ENCODE measurements around the gene FUT7. TPM values are rescaled to one million over a fixed set of nuclear protein-coding genes. Genes with fewer than 3 reads are reported as not detected.
A peak's percentile ranks its signal among the peaks of the same experiment; 100 is the strongest.

The FUT7 gene
- total RNA-seq, 3 donors from 2014 or later (not counting 1 experiment from before 2014, with no cell fraction given), result 0.99 to 5.1 (median 3.9) TPM

DNA sequence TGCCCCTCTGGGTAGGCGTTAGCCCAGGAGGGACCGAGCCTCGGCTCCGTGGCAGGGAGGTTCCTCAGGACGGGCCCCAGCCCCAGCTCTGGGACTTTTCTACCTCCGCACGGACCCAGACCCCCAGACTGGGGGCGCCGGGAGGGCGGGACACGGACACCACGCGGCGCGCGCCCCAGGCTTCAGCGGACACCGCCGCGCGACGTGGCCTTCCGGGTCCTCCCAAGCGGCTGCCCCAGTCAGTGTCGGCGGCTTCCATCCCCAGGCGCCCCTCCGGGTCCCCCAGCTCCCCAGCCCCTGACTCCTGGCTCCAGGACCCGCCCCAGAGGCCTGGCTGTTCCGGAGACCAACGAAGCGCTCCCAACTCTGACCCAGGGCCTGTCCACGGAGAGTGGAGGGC, 46.0 kb downstream of the FUT7 start:
- 22% methylated on average over 33 of the region's 33 CpGs for WGBS (ENCODE audit: insufficient coverage)

GRCh38 chr9:136985027-136985602, 46.8 kb downstream of the FUT7 start:
- Mint-ChIP-seq H3K27me3 (ENCODE audit: low read depth in 2 of 2) (peaks cover 0 to 11% of the 10 kb centered on the region in 2 donors), H3K36me3 (no peaks in the 10 kb centered on the region), H3K9me3 (no peaks in the 10 kb centered on the region), H3K4me3 (no peak overlapping the region), H3K27ac (no peak overlapping the region), H3K4me1 (peaks cover 0 to 13% of the 10 kb centered on the region in 2 donors)
- WGBS (ENCODE audit: insufficient coverage), result 7% methylated on average over 48 of the region's 48 CpGs
- Histone ChIP-seq H3K4me1 (ENCODE audit: control insufficient read depth, insufficient read depth, low read length) (peaks cover 8% of the 10 kb centered on the region), H3K27ac (ENCODE audit: low read length) (no peak overlapping the region), H3K36me3 (ENCODE audit: control insufficient read depth, insufficient read depth, low read length) (no peaks in the 10 kb centered on the region), H3K27me3 (ENCODE audit: control insufficient read depth, insufficient read depth, low read length) (peaks cover 11% of the 10 kb centered on the region), H3K9me3 (ENCODE audit: control insufficient read depth, insufficient read depth, low read length) (no peaks in the 10 kb centered on the region), H3K4me3 (ENCODE audit: low read length) (no peak overlapping the region)
- TF ChIP-seq CTCF (IDR thresholded peaks at IDR 0.05), result no peak
- ATAC-seq (peak in 2 of 3 donors; percentile 56 to 62), DNase-seq (peak in 1 of 2 donors; percentile 47)
- intact Hi-C loops (cut with micrococcal nuclease), result no loop called here

More for the DNA sequence above, 46.0 kb downstream of the FUT7 start:
- Mint-ChIP-seq H3K27me3 (ENCODE audit: low read depth in 2 of 2) (peaks cover 0 to 11% of the 10 kb centered on the region in 2 donors), H3K36me3 (no peaks in the 10 kb centered on the region), H3K9me3 (no peaks in the 10 kb centered on the region), H3K4me1 (peaks cover 4 to 17% of the 10 kb centered on the region in 2 donors), H3K4me3 (no peak overlapping the region), H3K27ac (no peak overlapping the region)
- H3K4me1 ChIP-seq (ENCODE audit: control insufficient read depth, insufficient read depth, low read length), result peaks cover 8% of the 10 kb centered on the region
- DNase-seq, result no peak
- intact Hi-C loops (cut with micrococcal nuclease), result no loop called here
- no peak overlapping the region for H3K4me3 ChIP-seq (ENCODE audit: low read length)
- H3K27me3 ChIP-seq (ENCODE audit: control insufficient read depth, insufficient read depth, low read length), result peaks cover 11% of the 10 kb centered on the region
- no peak for TF ChIP-seq CTCF (IDR thresholded peaks at IDR 0.05)
- ATAC-seq, result no peak
- no peak overlapping the region for H3K27ac ChIP-seq (ENCODE audit: low read length)
- no peaks in the 10 kb centered on the region for H3K36me3 ChIP-seq (ENCODE audit: control insufficient read depth, insufficient read depth, low read length)
- H3K9me3 ChIP-seq (ENCODE audit: control insufficient read depth, insufficient read depth, low read length), result no peaks in the 10 kb centered on the region

DNA sequence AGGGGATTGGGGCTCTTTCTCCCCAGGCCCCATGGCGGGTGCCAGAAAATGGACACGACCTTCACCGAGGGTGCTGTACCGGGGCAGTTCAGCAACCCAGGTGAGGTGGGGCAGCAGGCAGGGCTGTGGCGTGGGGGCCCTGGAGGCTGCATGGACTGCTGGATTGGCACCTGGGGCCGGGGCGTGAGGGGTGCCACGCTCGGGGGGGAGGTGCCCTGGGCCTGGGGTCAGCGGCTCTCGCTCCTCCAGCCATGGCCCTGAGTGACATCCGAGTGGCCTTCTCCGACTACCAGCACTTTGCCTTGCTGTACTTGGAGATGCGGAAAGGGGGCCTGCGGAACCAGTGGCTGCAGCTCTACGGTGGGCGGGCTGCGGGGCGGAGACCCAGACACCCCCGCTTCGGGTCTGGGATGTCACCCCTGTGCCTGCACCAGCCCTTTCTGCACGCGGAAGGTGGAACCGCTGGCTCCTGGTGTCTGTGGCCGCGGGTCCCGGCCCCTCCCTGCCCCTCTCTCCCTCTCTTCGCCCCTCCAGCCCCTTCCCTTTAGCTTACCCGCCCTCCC, 47.3 kb downstream of the FUT7 start:
- Mint-ChIP-seq H3K4me3 (no peak overlapping the region), H3K27ac (no peak overlapping the region), H3K4me1 (peaks cover 0 to 8% of the 10 kb centered on the region in 2 donors), H3K36me3 (no peaks in the 10 kb centered on the region), H3K27me3 (ENCODE audit: low read depth in 2 of 2) (peaks cover 0 to 11% of the 10 kb centered on the region in 2 donors), H3K9me3 (no peaks in the 10 kb centered on the region)
- H3K4me1 ChIP-seq (ENCODE audit: control insufficient read depth, insufficient read depth, low read length), result peaks cover 8% of the 10 kb centered on the region
- ATAC-seq, result peak in 1 of 3 donors; percentile 15
- no peak overlapping the region for H3K4me3 ChIP-seq (ENCODE audit: low read length)
- H3K9me3 ChIP-seq (ENCODE audit: control insufficient read depth, insufficient read depth, low read length), result no peaks in the 10 kb centered on the region
- 51% methylated on average over 29 of the region's 29 CpGs for WGBS (ENCODE audit: insufficient coverage)
- H3K27ac ChIP-seq (ENCODE audit: low read length), result no peak overlapping the region
- TF ChIP-seq CTCF (IDR thresholded peaks at IDR 0.05), result no peak
- peaks cover 11% of the 10 kb centered on the region for H3K27me3 ChIP-seq (ENCODE audit: control insufficient read depth, insufficient read depth, low read length)
- no peaks in the 10 kb centered on the region for H3K36me3 ChIP-seq (ENCODE audit: control insufficient read depth, insufficient read depth, low read length)
- intact Hi-C loops (cut with micrococcal nuclease), result no loop called here
- no peak for DNase-seq

All from natural killer cell (primary cell).